ENCODE data around the gene ZNF202.

DNA sequence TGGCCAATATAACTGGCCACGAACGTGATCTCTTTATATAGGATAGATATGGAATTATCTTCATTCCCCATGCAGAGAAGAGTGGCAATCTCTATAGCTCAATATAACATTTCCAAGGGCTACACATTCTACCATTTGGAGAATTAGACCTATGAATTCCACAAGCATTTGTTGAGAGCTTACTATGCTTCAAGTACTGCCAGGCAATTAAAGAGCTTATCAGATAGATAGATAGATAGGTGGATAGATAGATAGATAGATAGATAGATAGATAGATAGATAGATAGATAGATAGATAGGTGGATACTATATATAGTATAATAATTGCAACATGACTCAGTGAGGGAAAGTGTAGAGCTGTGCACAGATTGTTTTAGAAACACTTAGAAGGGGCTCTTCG is 14.4 kb upstream of the ZNF202 start:
- TF ChIP-seq, protein P1, sequence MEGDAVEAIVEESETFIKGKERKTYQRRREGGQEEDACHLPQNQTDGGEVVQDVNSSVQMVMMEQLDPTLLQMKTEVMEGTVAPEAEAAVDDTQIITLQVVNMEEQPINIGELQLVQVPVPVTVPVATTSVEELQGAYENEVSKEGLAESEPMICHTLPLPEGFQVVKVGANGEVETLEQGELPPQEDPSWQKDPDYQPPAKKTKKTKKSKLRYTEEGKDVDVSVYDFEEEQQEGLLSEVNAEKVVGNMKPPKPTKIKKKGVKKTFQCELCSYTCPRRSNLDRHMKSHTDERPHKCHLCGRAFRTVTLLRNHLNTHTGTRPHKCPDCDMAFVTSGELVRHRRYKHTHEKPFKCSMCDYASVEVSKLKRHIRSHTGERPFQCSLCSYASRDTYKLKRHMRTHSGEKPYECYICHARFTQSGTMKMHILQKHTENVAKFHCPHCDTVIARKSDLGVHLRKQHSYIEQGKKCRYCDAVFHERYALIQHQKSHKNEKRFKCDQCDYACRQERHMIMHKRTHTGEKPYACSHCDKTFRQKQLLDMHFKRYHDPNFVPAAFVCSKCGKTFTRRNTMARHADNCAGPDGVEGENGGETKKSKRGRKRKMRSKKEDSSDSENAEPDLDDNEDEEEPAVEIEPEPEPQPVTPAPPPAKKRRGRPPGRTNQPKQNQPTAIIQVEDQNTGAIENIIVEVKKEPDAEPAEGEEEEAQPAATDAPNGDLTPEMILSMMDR (IDR thresholded peaks at IDR 0.05) = no peak
- TF ChIP-seq POLR2A (IDR thresholded peaks at IDR 0.05) (no peak), POLR2AphosphoS5 (IDR thresholded peaks at IDR 0.05) (no peak)

All from prostate gland (tissue), 2 donors.